ENCODE data around the gene PARP12. TPM values are rescaled to one million over a fixed set of nuclear protein-coding genes. Genes with fewer than 3 reads are reported as not detected.

PARP12 gene
- total and polyA plus RNA-seq, 9 of the 15 experiments (the other 6 are each of a cell fraction or from before 2014, with no cell fraction given): 4.6 to 40.4 (median 23.5) TPM

GRCh38 chr7:140035400-140036223, 27.1 kb downstream of the PARP12 start:
- Histone ChIP-seq H3K9me3 (replicated peaks; ENCODE audit: control insufficient read depth, insufficient read depth, low read depth, low read length) (no peaks in the 10 kb centered on the region), H3K79me2 (ENCODE audit: control insufficient read depth, insufficient read depth, low read length) (no peaks in the 10 kb centered on the region), H3K36me3 (ENCODE audit: control insufficient read depth, insufficient read depth, low read length) (peaks cover 27% of the 10 kb centered on the region), H3K9ac (ENCODE audit: insufficient read depth in 1 of 2, low read depth in 2 of 2, low read length in 2 of 2) (no peak overlapping the region), H3K4me3 (no peak overlapping the region), H3K9me1 (ENCODE audit: control insufficient read depth, insufficient read depth, low read length) (no peaks in the 10 kb centered on the region), H3K4me2 (ENCODE audit: insufficient read depth, low read length) (no peak overlapping the region), H3K4me1 (replicated peaks in 1 of 2; ENCODE audit: control insufficient read depth in 2 of 2, insufficient read depth in 2 of 2, low read length in 2 of 2) (no peaks in the 10 kb centered on the region), H2AFZ (ENCODE audit: low read depth, low read length) (no peak overlapping the region), H3K27me3 (ENCODE audit: control insufficient read depth in 2 of 2, insufficient read depth in 2 of 2, low read length in 2 of 2) (no peaks in the 10 kb centered on the region), H3K27ac (ENCODE audit: extremely low read depth, low read depth, low read length) (no peak overlapping the region), H4K20me1 (replicated peaks; ENCODE audit: control insufficient read depth, insufficient read depth, low read length) (no peaks in the 10 kb centered on the region)
- FAIRE-seq (no peak), ATAC-seq (no peak), DNase-seq (ENCODE audit: extremely low read depth in 1 of 4, low spot score in 3 of 4) (no peak)
- TF ChIP-seq E2F3 (CRISPR knock-in tag; IDR thresholded peaks at IDR 0.05) (no peak), ZNF263 (CRISPR knock-in tag; IDR thresholded peaks at IDR 0.05; ENCODE audit: borderline replicate concordance) (peak; percentile 86), PCBP2 (IDR thresholded peaks at IDR 0.05; ENCODE audit: low read depth, low read length, poor library complexity, severe bottlenecking) (peak; percentile 28)
- CTCF ChIA-PET (ENCODE audit: low intra/inter-chr PET ratio): no interaction called here
- intact Hi-C loops (cut with micrococcal nuclease): no loop called here
- 37% methylated on average over 6 of the region's 7 CpGs for WGBS (ENCODE audit: insufficient coverage, low coverage, missing lambda C conversion rate)
- in situ Hi-C loops (cut with MboI): no loop called here
- BruUV-seq (replicated peaks): no TSS peak
- POLR2A ChIA-PET: no interaction called here

GRCh38 chr7:140034421-140034820, 28.3 kb downstream of the PARP12 start:
- intact Hi-C loops (cut with micrococcal nuclease): no loop called here
- TF ChIP-seq ZNF197 (CRISPR knock-in tag; IDR thresholded peaks at IDR 0.05; ENCODE audit: low read depth) (no peak), CCNT2 (IDR thresholded peaks at IDR 0.05; ENCODE audit: borderline replicate concordance, extremely low read depth, insufficient read length, low read depth, low read length) (no peak), FOXP1 (CRISPR knock-in tag; IDR thresholded peaks at IDR 0.05) (no peak), ZNF212 (CRISPR knock-in tag; IDR thresholded peaks at IDR 0.05) (no peak), MYC (IDR thresholded peaks at IDR 0.05; ENCODE audit: low read depth, low read length) (no peak), MYC (CRISPR knock-in tag; IDR thresholded peaks at IDR 0.05; ENCODE audit: borderline replicate concordance, low read depth) (no peak), ARID3A (IDR thresholded peaks at IDR 0.05; ENCODE audit: borderline replicate concordance, low read depth, low read length) (no peak), POLR2AphosphoS2 (IDR thresholded peaks at IDR 0.05; ENCODE audit: low read length) (no peak), SIRT6 (IDR thresholded peaks at IDR 0.05; ENCODE audit: low read depth, low read length) (no peak), ZFPM2 (CRISPR knock-in tag; IDR thresholded peaks at IDR 0.05) (no peak), KHSRP (IDR thresholded peaks at IDR 0.05) (no peak), SREBF2 (CRISPR knock-in tag; IDR thresholded peaks at IDR 0.05) (no peak), ZKSCAN3 (CRISPR knock-in tag; IDR thresholded peaks at IDR 0.05) (no peak)

More at GRCh38 chr7:140034421-140034820, 28.3 kb downstream of the PARP12 start:
- H3K79me2 ChIP-seq (ENCODE audit: control insufficient read depth, insufficient read depth, low read length): no peaks in the 10 kb centered on the region
- DNase-seq (ENCODE audit: extremely low read depth in 1 of 4, low spot score in 3 of 4) (no peak), ATAC-seq (no peak), FAIRE-seq (no peak)
- H3K9ac ChIP-seq (ENCODE audit: insufficient read depth in 1 of 2, low read depth in 2 of 2, low read length in 2 of 2): no peak overlapping the region
- no peak overlapping the region for H3K4me3 ChIP-seq
- H3K9me3 ChIP-seq (replicated peaks; ENCODE audit: control insufficient read depth, insufficient read depth, low read depth, low read length): no peaks in the 10 kb centered on the region
- BruUV-seq (replicated peaks): no TSS peak
- H3K4me1 ChIP-seq (replicated peaks in 1 of 2; ENCODE audit: control insufficient read depth in 2 of 2, insufficient read depth in 2 of 2, low read length in 2 of 2): no peaks in the 10 kb centered on the region
- H3K4me2 ChIP-seq (ENCODE audit: insufficient read depth, low read length): no peak overlapping the region
- H2AFZ ChIP-seq (ENCODE audit: low read depth, low read length): no peak overlapping the region
- no peaks in the 10 kb centered on the region for H4K20me1 ChIP-seq (replicated peaks; ENCODE audit: control insufficient read depth, insufficient read depth, low read length)
- ChIA-PET POLR2A (interaction anchor here (0.8 kb wide), 1 partner anchor 16 kb away, joined by 4 read pairs; no protein-coding TSS in a partner anchor), CTCF (ENCODE audit: low intra/inter-chr PET ratio) (no interaction called here)
- peaks cover 25% of the 10 kb centered on the region; the same call in 2 of the 3 replicates for H3K36me3 ChIP-seq (ENCODE audit: control insufficient read depth, insufficient read depth, low read length)
- in situ Hi-C loops (cut with MboI): no loop called here
- H3K27ac ChIP-seq (ENCODE audit: extremely low read depth, low read depth, low read length): no peak overlapping the region
- no peaks in the 10 kb centered on the region for H3K27me3 ChIP-seq (ENCODE audit: control insufficient read depth in 2 of 2, insufficient read depth in 2 of 2, low read length in 2 of 2)
- no peaks in the 10 kb centered on the region for H3K9me1 ChIP-seq (ENCODE audit: control insufficient read depth, insufficient read depth, low read length)

All from K562 (cell line).